HG03060 (cell line): ENCODE data around the gene G6PC1.
"Not testable (repeated sequence)": the region's sequence is repeated elsewhere in the genome, so short reads cannot be mapped to it uniquely, and the experiment has no call there.

Source experiments
- ATAC-seq: cut with Tn5 transposase; IDR thresholded peaks from one replicate; pipeline ENCODE4 v1.9.1; 2021; ENCODE audit warnings: low read depth, moderate number of reproducible peaks; ENCODE audit not compliant: unreplicated experiment

G6PC1 gene

DNA sequence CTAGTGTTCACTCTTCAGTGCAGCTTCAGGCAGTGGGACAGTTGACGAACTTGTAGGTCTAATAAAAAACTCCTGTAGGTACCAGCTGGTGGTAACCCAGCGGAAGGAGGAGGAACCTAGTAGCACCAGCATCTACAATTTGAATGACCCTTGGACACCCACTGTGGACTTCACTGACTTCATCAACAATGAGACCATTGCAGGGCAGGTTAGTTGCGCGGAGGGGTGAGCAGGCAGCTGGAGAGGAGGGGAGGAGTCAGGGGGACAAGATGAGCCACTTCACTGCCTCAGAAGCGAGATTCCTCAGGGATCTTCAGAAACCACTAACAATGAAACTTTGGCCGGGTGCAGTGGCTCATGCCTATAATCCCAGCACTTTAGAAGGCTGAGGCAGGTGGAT, 27.3 kb upstream of the G6PC1 start:
- ATAC-seq: no peak

DNA sequence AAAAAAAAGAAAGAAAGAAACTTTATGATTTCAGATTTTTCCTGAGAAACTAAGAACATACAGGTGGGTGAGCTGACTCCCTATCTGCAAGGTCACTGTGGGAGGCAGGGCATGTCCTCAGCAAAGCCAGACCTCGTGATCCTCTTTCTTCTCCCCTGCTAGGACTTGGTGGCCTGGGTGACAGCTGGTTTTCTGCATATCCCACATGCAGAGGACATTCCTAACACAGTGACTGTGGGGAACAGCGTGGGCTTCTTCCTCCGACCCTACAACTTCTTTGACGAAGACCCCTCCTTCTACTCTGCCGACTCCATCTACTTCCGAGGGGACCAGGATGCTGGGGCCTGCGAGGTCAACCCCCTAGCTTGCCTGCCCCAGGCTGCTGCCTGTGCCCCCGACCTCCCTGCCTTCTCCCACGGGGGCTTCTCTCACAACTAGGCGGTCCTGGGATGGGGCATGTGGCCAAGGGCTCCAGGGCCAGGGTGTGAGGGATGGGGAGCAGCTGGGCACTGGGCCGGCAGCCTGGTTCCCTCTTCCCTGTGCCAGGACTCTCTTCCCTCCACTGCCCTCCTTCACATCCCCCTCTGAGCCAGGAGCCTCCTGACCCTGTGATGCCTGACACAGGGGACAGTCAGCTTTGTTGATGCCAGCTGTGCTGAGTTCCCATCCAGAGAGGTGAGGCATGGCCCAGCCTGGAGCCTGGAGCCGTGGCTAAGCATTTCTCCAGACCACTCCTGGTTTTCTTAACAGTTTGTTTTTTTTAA, 26.5 kb upstream of the G6PC1 start:
- not testable (repeated sequence) for ATAC-seq

DNA sequence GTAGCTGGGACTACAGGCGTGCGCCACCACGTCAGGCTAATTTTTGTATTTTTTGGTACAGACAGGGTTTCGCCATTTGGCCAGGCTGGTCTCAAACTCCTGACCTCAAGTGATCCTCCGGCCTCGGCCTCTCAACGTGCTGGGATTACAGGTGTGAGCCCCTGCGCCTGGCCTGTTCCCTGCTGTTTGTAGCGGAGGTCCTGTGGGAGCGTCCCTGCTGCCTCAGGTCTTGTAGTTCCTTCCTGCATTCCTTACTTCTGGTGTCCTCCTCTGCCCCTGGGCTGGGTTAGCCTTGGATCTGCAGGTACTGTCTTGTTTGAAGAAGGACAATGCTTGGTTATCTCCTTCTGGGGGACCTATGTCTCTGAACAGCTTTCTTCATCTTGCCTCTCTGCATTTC, 23.6 kb upstream of the G6PC1 start:
- no peak for ATAC-seq

DNA sequence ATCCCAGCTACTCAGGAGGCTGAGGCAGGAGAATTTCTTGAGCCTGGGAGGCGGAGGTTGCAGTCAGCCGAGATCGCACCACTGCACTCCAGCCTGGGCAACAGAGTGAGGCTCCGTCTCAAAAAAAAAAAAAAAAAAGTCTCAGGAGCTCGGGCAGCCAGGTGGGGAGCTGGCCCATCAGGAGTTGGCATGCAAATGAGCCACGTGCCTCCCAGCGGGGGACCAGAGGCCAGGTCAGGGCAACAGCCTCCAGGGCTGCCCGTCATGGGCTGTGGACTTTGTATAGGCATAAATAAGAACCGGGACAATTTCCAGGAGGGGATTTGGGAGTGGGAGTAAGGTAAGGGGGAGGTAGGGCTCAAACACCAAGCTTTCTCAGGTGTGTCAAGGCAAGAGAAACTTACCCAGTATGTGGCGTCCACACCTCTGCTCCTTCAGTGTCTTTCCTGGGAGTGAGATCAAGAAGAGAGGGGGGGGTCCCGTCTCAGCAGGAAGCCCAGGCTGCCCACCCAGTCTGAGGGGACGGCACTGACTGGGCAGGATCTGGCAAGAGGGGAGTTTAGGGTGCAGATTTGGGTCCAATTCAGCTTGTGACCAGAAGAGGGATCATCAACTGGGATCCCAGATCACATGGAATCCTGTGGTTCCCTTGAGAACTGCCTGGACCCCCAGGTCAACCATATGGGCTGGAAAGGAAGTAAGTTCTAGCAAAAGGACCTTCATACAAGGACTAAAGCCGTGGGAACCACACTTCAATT, 22.3 kb upstream of the G6PC1 start:
- ATAC-seq: no peak

- ATAC-seq: no peak
Measured at GRCh38 chr17:42878924-42879595, 21.5 kb upstream of the G6PC1 start.

- ATAC-seq: no peak
Measured at GRCh38 chr17:42879596-42879985, 21.0 kb upstream of the G6PC1 start.

- no peak for ATAC-seq
Measured at GRCh38 chr17:42880776-42881310, 19.8 kb upstream of the G6PC1 start.

DNA sequence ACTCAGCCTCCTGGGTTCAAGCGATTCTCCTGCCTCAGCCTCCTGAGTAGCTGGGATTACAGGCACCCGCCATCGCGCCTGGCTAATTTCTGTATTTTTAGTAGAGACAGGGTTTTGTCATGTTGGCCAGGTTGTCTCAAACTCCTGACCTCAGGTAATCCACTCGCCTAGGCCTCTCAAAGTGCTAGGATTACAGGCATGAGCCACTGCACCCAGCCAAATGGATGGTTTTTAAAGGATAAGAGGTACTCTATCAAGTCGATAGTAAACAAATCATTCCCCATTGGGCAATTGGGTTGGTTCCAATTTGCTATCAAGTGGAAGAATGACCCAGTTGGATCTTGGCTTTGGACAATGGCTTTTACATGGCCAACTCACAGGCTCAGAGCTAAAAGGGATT, 18.9 kb upstream of the G6PC1 start:
- ATAC-seq: not testable (repeated sequence)

GRCh38 chr17:42882166-42882565, 18.4 kb upstream of the G6PC1 start:
- no peak for ATAC-seq

- no peak for ATAC-seq
Measured at GRCh38 chr17:42883802-42884558, 16.6 kb upstream of the G6PC1 start.

- not testable (repeated sequence) for ATAC-seq
Measured at GRCh38 chr17:42885806-42886205, 14.8 kb upstream of the G6PC1 start.

- no peak for ATAC-seq
Measured at GRCh38 chr17:42886283-42887176, 14.1 kb upstream of the G6PC1 start.

GRCh38 chr17:42889809-42890208, 10.8 kb upstream of the G6PC1 start:
- no peak for ATAC-seq

GRCh38 chr17:42891539-42892152, 9.0 kb upstream of the G6PC1 start:
- ATAC-seq: no peak

DNA sequence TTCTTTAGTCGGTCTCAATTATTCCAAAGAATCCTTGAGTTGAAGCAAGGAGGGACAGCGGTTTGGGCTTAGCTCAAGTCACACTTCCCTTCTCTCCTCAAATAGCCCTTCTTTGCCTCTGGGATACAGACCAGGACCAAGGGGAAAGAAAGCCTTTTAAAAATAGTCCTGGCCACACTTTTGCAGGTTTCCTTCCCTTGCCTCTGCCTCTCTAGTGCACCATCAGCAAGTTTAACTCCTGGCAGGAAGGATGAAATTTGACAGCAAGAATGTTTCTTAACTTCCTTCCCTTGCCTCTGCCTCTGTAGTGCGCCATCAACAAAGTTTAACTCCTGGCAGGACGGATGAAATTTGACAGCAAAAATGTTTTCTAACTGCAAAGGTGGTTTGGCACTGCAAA, 7.2 kb upstream of the G6PC1 start:
- no peak for ATAC-seq

- no peak for ATAC-seq
Measured at GRCh38 chr17:42894283-42895184, 6.1 kb upstream of the G6PC1 start.

DNA sequence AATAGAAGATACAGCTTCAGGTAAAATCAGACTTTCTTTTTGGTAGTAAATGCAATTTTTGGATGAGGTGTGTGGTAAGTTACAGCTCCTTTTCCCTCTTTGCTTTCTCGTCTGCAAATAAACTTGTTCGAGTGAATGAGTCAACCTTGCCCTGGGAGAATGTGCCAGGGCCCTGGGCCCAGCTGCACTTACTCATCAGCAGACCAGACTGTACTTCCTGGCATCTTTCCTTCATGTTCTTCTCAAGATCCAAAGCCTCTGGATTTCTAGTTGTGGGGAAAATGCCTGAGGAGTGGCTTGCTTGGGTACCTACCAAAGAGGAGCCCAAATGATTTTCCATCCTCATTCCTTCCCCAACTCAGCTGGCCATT, 5.4 kb upstream of the G6PC1 start:
- no peak for ATAC-seq

DNA sequence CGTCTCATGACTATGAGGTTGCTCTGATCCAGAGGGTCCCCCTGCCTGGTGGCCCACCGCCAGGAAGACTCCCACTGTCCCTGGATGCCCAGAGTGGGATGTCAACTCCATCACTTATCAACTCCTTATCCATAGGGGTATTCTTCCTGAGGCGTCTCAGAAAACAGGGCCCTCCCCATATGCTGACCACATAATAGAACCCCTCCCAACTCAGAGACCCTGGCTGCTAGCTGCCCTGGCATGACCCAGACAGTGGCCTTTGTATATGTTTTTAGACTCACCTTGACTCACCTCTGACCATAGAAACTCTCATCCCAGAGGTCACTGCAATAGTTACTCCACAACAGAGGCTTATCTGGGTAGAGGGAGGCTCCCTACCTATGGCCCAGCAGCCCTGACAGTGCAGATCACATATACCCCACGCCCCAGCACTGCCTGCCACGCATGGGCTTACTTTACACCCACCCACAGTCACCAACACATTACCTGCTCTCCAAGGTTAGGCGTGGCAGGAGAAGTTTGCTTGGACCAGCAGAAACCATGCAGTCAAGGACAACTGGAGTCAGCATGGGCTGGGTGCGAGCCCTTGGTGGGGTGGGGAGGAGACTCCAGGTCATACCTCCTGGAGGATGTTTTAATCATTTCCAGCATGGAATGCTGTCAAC, 2.3 kb upstream of the G6PC1 start:
- ATAC-seq: no peak
